ENCODE data around the gene FAM204A.

The FAM204A gene

DNA sequence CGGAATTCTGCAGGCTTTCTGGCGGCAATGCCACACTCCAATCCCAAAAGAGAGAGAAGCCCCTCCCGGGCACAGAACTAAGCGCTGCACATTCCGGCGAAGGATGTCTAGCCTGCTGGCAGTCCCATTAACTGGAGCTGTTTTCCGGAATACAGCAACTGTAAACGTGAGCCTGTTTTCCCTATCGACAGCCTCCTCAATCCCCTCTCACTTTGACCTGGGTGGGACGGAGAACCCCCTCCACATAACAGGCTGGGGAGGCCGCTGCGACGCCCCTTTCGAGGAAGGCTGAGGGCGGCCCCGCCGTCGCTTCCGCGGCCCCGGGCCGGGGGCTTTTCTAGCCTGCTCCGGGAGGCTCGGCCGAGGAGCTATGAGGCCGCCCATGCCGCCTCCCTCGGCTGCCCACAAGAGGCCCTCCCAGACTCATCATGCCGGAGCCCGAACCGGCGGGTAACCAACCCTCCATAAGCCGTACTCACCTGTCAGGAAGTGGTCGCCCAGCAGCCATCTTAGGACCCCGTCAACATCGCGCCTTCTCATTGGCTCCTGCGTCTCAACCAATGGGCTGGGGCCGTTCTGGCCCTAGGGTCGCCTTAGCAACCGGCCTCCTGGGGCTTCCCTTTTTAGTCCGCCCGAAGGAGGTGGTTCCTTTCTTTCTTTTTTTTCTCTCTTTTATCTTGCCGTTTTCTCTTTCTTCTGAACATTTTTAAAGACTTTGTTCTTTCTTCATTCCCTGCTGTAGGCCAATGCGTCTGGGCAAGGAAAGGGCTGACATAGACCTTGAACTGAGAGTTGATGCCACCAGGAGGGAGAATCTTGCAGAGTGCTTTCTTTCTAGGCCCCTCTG is at the start of gene FAM204A:
TSS of gene FAM204A (minus strand) at position 534 of the 847 bp plus-strand sequence. CDS start 5,909 bp downstream, outside the sequence.
- DNase-seq, result peak; percentile 96

GRCh38 chr10:118383699-118384098 is 41.6 kb upstream of the FAM204A start:
- no peak for DNase-seq

GRCh38 chr10:118383063-118383689 is 41.1 kb upstream of the FAM204A start:
- DNase-seq, result no peak

DNA sequence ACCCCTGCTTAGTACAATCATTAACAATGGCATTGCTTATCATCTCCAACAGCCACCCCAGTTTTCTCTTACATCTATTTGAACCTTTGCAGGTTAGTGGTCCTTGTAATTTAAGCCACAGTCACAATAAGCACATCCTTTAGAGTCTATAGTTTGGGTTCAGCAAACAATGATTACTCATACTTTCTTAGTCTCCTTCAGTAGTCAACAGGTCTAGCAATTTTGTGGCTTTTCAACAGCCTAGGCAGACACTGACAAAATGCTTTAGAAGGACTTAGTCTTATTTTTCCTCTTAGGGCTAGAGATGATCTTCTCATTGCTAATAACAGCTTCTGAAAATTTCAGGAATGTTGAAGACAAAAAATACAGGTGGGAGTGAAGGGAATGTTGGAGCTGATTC is 32.3 kb upstream of the FAM204A start:
- no peak for DNase-seq

- DNase-seq, result no peak
Observed at GRCh38 chr10:118373786-118374185, 31.7 kb upstream of the FAM204A start.

- no peak for DNase-seq
Observed at GRCh38 chr10:118370499-118370898, 28.4 kb upstream of the FAM204A start.

GRCh38 chr10:118369641-118370205 is 27.6 kb upstream of the FAM204A start:
- DNase-seq, result no peak

DNA sequence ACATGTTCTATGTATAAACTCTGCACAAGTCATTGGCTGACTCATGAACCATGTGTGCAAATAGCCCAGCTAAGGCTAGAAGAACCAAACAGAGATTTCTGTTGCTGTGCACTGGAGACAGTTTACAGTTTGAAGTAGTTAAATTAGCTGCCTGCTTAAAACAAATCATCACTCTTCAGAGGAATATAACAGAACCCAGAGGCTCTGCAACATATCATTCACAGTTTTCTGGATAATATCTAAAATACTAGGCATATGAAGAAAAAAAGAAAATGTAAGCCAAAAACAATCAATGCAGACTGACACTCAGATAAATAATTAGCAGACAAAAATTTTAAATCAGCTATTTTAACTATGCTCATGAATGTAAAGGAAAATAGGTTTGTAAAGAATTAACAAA is 23.6 kb upstream of the FAM204A start:
- no peak for DNase-seq

GRCh38 chr10:118362103-118362502 is 20.0 kb upstream of the FAM204A start:
- no peak for DNase-seq

GRCh38 chr10:118358327-118358726 is 16.2 kb upstream of the FAM204A start:
- no peak for DNase-seq

DNA sequence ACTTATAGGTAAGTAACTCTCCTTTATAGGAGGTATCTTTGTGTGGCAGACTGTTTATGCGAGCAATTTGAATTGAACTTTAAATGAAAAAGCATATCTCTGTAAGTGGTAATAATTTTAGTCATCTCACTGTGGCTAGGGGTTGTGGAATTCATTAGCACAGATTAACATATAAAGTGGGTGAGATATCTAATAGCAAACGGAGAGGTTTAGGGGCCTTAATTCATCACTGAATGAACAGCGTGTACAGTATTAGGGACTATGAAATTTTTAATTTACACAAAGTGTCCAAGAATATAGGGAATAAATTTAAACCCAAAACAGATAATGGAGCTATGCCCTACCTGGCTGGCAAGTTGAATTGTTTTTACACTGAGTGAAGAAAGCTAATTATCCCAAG is 15.7 kb upstream of the FAM204A start:
- DNase-seq, result no peak

DNA sequence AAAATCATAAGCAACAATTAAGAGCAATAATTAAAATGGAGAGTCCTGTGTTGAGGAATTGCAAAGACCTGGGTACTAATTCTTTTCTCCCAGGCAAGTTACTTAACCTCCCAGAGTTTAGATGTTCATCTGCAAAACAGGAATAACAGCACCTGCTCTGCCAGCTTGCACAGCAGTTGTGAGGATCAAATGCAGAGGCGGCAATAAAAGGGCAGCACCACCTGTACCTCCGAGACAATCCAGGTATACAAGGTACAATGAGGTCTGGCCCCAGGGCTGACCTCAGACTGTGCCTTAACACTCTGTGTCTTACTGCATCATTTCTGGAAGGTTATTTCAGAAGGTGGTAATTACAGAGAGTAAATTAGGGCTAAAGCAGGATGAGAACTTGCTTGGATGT is 14.5 kb upstream of the FAM204A start:
- DNase-seq, result no peak

DNA sequence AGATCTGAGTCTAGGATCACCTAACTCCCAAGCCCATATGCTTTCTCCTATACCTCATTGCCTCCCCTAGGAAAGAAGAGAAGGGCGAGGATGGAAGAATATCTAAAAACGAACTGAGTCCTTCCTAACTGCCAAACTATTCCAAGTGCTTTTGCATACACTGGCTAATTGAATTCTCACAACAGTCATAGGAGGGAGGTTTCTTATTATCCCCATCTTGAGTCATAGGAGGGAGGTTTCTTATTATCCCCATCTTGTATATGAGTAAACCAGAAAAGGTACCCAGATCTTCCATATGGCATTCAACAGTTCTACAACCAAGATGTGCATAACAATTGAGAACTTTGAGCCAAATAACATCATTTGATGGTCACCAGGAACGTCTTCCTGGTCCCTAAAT is 13.1 kb upstream of the FAM204A start:
- DNase-seq, result no peak

DNA sequence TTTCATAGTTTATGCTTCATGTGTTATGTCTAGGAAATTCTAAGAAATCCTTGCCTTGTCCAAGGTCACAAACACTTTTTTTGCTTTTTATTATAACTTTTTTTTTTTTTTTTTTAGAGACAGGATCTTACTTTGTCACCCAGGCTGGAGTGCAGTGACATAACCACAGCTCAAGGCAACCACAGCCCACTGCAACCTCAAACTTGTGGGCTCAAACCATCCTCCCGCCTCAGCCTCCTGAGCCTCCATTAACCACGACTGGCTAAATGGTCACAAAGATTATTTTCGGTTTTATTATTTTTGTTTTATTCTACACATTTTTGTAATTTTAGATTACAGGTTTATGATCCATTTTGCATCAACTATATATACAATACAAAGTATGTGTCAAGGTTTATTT is 7.1 kb upstream of the FAM204A start:
- no peak for DNase-seq

- DNase-seq, result no peak
Observed at GRCh38 chr10:118343549-118343948, 1.4 kb upstream of the FAM204A start.

GRCh38 chr10:118343115-118343514 is 991 bp upstream of the FAM204A start:
- no peak for DNase-seq

DNA sequence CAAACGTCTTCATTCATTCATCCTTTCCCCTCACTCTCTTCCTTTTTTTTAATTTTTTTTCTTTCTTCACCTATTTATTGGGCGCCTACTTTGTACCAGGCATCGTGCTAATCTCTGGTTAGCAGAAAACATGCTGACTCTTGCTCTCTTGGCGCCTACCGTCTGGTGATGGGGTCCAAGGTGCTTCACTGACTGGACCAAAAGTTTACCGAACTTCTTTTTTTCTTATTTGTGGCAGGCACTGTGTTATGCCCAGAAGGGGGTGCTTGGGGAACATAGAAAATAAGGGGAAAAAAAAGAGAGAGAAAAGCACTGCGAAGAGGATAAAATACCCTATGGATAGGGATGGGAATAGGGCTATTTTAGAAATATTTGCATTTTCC is 505 bp upstream of the FAM204A start:
- DNase-seq, result no peak

- no peak for DNase-seq
Observed at GRCh38 chr10:118340486-118340885, 1.6 kb downstream of the FAM204A start.

DNA sequence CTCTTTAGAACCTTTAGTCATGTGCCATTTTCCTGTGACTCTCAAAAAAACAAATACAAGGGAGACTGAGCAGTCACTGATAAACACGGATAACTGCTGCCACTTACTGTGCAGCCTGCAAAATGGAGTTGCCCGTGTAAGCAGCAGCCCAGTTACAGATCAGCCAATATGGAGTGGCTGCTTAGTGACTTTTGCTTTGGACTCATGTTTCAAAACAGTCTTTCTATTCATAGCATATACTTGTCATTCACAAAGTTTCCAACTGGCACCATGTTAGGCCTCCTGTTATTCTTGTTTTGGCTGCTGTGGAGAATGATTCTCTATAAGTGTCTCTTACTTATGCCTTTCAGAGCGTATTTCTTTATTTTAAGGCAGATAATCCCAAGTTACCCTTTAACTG is 3.0 kb downstream of the FAM204A start:
- no peak for DNase-seq

DNA sequence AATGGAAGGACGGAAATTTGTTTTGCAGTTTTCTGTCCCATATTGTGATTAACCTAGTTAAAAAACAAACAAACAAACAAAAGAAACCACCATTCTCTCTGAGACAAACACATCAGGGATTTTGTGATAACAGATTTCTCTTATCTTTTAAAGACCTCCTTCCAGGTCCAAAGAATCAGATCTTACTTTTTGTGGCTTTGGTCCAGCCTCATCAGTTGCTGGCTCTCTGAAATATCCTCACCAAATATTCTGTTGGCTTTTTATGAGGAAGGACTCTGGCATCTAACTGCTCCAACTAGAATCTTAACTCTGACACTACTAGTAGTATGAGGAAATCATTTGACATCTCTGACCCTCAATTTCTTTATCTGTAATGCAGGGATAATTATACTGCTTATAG is 4.8 kb downstream of the FAM204A start:
- DNase-seq, result no peak

GRCh38 chr10:118333871-118334270 is 8.3 kb downstream of the FAM204A start:
- DNase-seq, result no peak

- no peak for DNase-seq
Observed at GRCh38 chr10:118332948-118333710, 9.0 kb downstream of the FAM204A start.

- DNase-seq, result no peak
Observed at GRCh38 chr10:118332236-118332635, 9.9 kb downstream of the FAM204A start.

Data from stimulated activated CD4-positive, alpha-beta T cell treated with anti-CD3 and anti-CD28 coated beads, Interleukin-4, amount 100 ng/mL, for 24 hours (primary cell).